OCI-LY1 (cell line): ENCODE results near the gene KIF18A.

ENCODE experiments used
- H2AFZ ChIP-seq: fragments of 200-600 bp; sonication (generic), shearing (Covaris generic); 2 replicates; pipeline ENCODE4 v1.6.0; 2014; ENCODE audit warnings: antibody characterized with exemption, mild to moderate bottlenecking, low read length
- H3F3A ChIP-seq: fragments of 200-600 bp; sonication (generic), shearing (Covaris generic); 2 replicates; pipeline ENCODE4 v1.6.0; 2014; ENCODE audit warnings: mild to moderate bottlenecking, antibody characterized with exemption, low read length, moderate library complexity; ENCODE audit not compliant: insufficient read depth
- H3K27ac ChIP-seq: fragments of 200-600 bp; sonication (generic); 2 replicates; pipeline ENCODE4 v1.5.1; 2014; ENCODE audit warnings: low read length, mixed run types, mild to moderate bottlenecking, low read depth; ENCODE audit not compliant: poor library complexity, severe bottlenecking
- H3K27me3 ChIP-seq: fragments of 200-600 bp; sonication (generic); 2 replicates; pipeline ENCODE4 v1.6.0; 2014; ENCODE audit warnings: antibody characterized with exemption, mild to moderate bottlenecking, low read length, moderate library complexity; ENCODE audit not compliant: insufficient read depth
- H3K36me3 ChIP-seq: fragments of 200-600 bp; sonication (generic); 2 replicates; pipeline ENCODE4 v1.6.1; 2014; ENCODE audit warnings: mild to moderate bottlenecking, antibody characterized with exemption, low read length, moderate library complexity, mixed read lengths; ENCODE audit not compliant: insufficient read depth
- H3K4me1 ChIP-seq: fragments of 200-600 bp; sonication (generic); 2 replicates; pipeline ENCODE4 v1.5.1; 2014; ENCODE audit warnings: mild to moderate bottlenecking, low read length, moderate library complexity; ENCODE audit not compliant: insufficient read depth, severe bottlenecking
- H3K4me2 ChIP-seq: fragments of 200-600 bp; sonication (generic), shearing (Covaris generic); 2 replicates; pipeline ENCODE4 v1.6.1; 2014; ENCODE audit warnings: low read length
- H3K4me3 ChIP-seq: fragments of 200-600 bp; sonication (generic); 2 replicates; pipeline ENCODE4 v1.5.1; 2014; ENCODE audit warnings: low read length, low read depth, mild to moderate bottlenecking, mixed read lengths; ENCODE audit not compliant: poor library complexity, severe bottlenecking
- H3K79me2 ChIP-seq: fragments of 200-600 bp; shearing (Covaris generic); 2 replicates; pipeline ENCODE4 v1.6.1; 2016; ENCODE audit warnings: mixed run types, low read length, mixed read lengths; ENCODE audit not compliant: insufficient read depth
- H3K9ac ChIP-seq: fragments of 200-600 bp; sonication (generic), shearing (Covaris generic); 2 replicates; pipeline ENCODE4 v1.6.1; 2014; ENCODE audit warnings: mild to moderate bottlenecking, low read length, mixed read lengths
- H3K9me2 ChIP-seq: fragments of 200-600 bp; sonication (generic), shearing (Covaris generic); 2 replicates; pipeline ENCODE4 v1.6.1; 2014; ENCODE audit warnings: low read depth, mild to moderate bottlenecking, low read length, mixed read lengths
- H3K9me3 ChIP-seq: fragments of 200-600 bp; shearing (Covaris generic); 2 replicates; pipeline ENCODE4 v1.6.1; 2014; ENCODE audit warnings: low read length, mixed read lengths
- H4K20me1 ChIP-seq: fragments of 200-600 bp; sonication (generic), shearing (Covaris generic); 2 replicates; pipeline ENCODE4 v1.6.0; 2016; ENCODE audit warnings: mild to moderate bottlenecking, low read length; ENCODE audit not compliant: insufficient read depth
- CTCF ChIP-seq: fragments of 200-600 bp; sonication (generic), shearing (Covaris generic); IDR thresholded peaks from 2 replicates; pipeline ENCODE4 v1.5.1; 2017; ENCODE audit warnings: mild to moderate bottlenecking, antibody characterized with exemption, low read length, moderate library complexity, mixed read lengths
- EZH2 ChIP-seq: fragments of 200-600 bp; sonication (generic), shearing (Covaris generic); IDR thresholded peaks from 2 replicates; pipeline ENCODE4 v1.8.0; 2017; ENCODE audit warnings: borderline replicate concordance, mixed run types, mild to moderate bottlenecking, antibody characterized with exemption, low read length, moderate library complexity, mixed read lengths

The KIF18A gene

GRCh38 chr11:28054821-28055220, 53.1 kb downstream of the KIF18A start:
- H3K4me3 ChIP-seq, result no peak overlapping the region
- H2AFZ ChIP-seq, result no peak overlapping the region
- H3K9ac ChIP-seq, result no peak overlapping the region
- H3K4me2 ChIP-seq, result no peak overlapping the region
- no peaks in the 10 kb centered on the region for H3K27me3 ChIP-seq
- no peak overlapping the region for H3K27ac ChIP-seq
- H3K4me1 ChIP-seq, result no peaks in the 10 kb centered on the region
- H3K9me2 ChIP-seq, result no peaks in the 10 kb centered on the region
- TF ChIP-seq EZH2 (no peak), CTCF (no peak)
- no peaks in the 10 kb centered on the region for H3F3A ChIP-seq
- no peaks in the 10 kb centered on the region for H3K9me3 ChIP-seq
- H3K36me3 ChIP-seq, result peaks cover 48% of the 10 kb centered on the region
- no peaks in the 10 kb centered on the region for H4K20me1 ChIP-seq
- H3K79me2 ChIP-seq, result no peaks in the 10 kb centered on the region

- H3K4me2 ChIP-seq, result no peak overlapping the region
These were observed 58.4 kb downstream of the KIF18A start for GRCh38 chr11:28049338-28050216.

GRCh38 chr11:28048812-28049211, 59.1 kb downstream of the KIF18A start:
- H2AFZ ChIP-seq, result no peak overlapping the region
- H3K4me1 ChIP-seq, result no peaks in the 10 kb centered on the region
- H3K9me3 ChIP-seq, result no peaks in the 10 kb centered on the region
- no peak overlapping the region for H3K4me3 ChIP-seq
- TF ChIP-seq EZH2 (no peak), CTCF (no peak)
- no peak overlapping the region for H3K27ac ChIP-seq
- peaks cover 7% of the 10 kb centered on the region; the same call in 1 of the 2 replicates for H3K36me3 ChIP-seq
- no peaks in the 10 kb centered on the region for H3K27me3 ChIP-seq
- no peak overlapping the region for H3K4me2 ChIP-seq
- no peaks in the 10 kb centered on the region for H3F3A ChIP-seq
- no peaks in the 10 kb centered on the region for H4K20me1 ChIP-seq
- H3K9ac ChIP-seq, result no peak overlapping the region
- H3K9me2 ChIP-seq, result no peaks in the 10 kb centered on the region
- H3K79me2 ChIP-seq, result no peaks in the 10 kb centered on the region

More at GRCh38 chr11:28049338-28050216, 58.4 kb downstream of the KIF18A start:
- no peaks in the 10 kb centered on the region for H4K20me1 ChIP-seq
- no peaks in the 10 kb centered on the region for H3K4me1 ChIP-seq
- no peaks in the 10 kb centered on the region for H3K79me2 ChIP-seq
- H3K4me3 ChIP-seq, result no peak overlapping the region
- H3K9me3 ChIP-seq, result no peaks in the 10 kb centered on the region
- H3F3A ChIP-seq, result no peaks in the 10 kb centered on the region
- H3K9ac ChIP-seq, result no peak overlapping the region
- no peaks in the 10 kb centered on the region for H3K9me2 ChIP-seq
- H3K27me3 ChIP-seq, result no peaks in the 10 kb centered on the region
- TF ChIP-seq CTCF (no peak), EZH2 (no peak)
- H3K36me3 ChIP-seq, result peaks cover 12% of the 10 kb centered on the region
- H2AFZ ChIP-seq, result no peak overlapping the region
- no peak overlapping the region for H3K27ac ChIP-seq
